Muscle of arm (tissue), 12 donors: ENCODE data around the gene KIAA0930. TPM values are rescaled to one million over a fixed set of nuclear protein-coding genes. Genes with fewer than 3 reads are reported as not detected.
"Not testable (repeated sequence)": the region's sequence is repeated elsewhere in the genome, so short reads cannot be mapped to it uniquely, and the experiment has no call there.

Source experiments
- DNase-seq: peaks from one replicate; pipeline ENCODE4 v3.0.0-alpha.2; 2013
- polyA plus RNA-seq, 12 donors: library from polyadenylated mRNA; unstranded; fragments of 120-200 nt; gene quantifications; one replicate each; pipeline ENCODE4 v1.2.1, GENCODE V29; 2013; ENCODE audit not compliant: insufficient read length in 12 of 12

Gene KIAA0930
- polyA plus RNA-seq, 12 donors = 10.9 to 42.3 (median 14.1) TPM; not detected in 1

GRCh38 chr22:45202333-45203149, 38.2 kb downstream of the KIAA0930 start:
- DNase-seq = no peak

GRCh38 chr22:45201678-45202332, 38.9 kb downstream of the KIAA0930 start:
- DNase-seq = no peak

DNA sequence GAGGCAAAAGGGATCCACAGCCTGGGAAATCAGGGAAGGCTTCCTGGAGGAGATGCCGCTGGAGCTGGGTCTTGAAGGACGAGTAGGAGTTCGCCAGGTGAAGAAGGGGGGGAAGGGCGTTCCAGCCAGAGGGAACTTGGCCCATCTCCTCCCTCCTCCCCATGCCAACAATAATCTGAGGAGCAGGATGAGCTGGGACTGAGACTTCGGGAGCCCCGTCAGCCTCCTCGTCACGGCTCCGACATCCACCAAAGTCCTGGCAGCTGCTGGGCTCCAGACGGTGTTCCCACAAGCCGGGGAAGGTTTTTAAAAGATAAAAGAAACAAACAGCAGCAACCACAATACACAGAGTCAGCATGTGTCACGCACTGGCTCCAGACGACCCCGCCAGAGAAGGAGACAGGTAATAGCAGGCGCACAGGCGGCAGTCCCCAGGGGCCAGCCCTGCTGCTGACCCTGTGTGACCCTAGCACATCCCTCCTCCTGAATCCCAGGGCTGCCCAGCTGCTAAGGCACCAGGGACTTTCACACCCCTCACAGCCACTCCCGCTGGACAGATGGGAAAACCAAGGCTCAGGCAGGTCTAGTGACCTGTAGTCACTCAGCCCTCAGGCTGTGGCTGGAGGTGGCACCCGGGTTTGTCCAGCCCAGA, 39.7 kb downstream of the KIAA0930 start:
- DNase-seq = no peak

- DNase-seq = no peak
These were observed 40.5 kb downstream of the KIAA0930 start for GRCh38 chr22:45200230-45200629.

DNA sequence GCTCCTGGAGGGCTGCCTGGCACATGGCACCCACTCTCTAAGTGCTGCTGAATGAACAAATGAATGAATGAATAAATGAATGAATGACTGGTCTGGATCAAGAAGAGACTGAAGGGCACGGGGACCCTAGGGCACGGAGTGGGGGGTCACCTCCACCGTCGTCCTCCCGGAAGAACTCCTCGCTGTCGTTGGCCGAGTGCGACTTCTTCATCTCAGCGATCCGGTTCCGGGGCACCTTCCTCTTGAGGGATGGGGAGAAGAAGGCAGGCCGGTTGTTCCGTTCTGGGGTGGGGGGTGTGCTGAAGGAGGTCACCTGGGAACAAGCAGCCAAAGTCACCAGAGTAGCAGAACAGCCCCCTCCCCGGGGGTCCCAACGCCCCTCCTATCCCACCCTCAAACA, 41.0 kb downstream of the KIAA0930 start:
- DNase-seq = no peak

- DNase-seq = no peak
These were observed 42.3 kb downstream of the KIAA0930 start for GRCh38 chr22:45198463-45198795.

GRCh38 chr22:45197606-45198462, 42.9 kb downstream of the KIAA0930 start:
- no peak for DNase-seq

DNA sequence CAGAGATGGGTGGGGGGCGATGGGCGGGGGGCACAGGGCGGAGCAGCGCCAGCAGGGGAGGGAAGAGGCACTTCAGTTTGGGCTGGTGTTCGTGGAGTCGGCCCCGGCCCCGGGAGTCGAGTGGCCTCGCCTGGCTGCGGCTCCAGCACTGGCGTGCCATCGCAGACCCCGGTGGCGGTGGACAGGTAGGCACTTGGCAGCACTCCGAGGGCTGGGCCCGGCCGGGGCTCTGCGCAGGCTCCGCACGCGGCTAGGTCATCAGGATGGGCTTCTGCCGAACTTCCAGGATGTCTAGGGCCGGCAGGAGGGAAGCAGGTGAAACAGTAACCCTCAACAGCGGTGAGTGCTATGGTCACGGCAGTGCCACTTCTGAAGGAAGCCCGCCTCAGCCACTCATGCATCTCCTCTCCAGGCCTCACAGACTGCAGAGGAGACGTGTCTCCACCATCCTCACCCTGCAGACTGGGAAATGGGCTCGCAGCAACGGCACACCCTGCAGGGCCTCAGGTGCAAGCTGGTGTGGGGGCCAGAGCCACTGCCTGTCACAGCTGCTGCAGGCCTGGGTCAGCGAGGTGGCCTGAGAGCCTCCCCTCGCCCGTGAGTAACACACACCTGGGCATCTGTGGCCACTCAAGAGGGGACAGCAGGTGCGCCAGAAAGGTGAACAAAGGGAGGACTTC, 43.6 kb downstream of the KIAA0930 start:
- no peak for DNase-seq

DNA sequence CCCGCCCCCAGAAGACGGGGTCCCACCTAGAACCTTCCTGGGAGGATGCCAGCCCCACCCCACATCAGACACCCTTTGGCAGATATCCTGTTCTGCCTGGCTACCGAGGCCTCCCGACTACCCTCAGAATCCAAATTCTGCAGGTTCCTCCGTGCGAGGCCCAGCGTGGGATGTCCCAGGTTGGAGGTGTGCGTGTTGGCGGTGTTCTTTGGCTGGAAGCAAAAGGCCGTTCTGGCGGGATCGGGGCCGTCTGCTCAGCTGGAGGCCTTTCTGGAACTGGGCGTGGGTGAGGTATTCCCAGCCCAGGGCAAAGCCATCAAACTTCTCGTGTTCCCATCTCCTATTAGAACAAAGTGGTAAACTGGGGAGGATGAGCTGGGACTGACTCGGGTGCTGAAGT, 44.4 kb downstream of the KIAA0930 start:
- DNase-seq = no peak

DNA sequence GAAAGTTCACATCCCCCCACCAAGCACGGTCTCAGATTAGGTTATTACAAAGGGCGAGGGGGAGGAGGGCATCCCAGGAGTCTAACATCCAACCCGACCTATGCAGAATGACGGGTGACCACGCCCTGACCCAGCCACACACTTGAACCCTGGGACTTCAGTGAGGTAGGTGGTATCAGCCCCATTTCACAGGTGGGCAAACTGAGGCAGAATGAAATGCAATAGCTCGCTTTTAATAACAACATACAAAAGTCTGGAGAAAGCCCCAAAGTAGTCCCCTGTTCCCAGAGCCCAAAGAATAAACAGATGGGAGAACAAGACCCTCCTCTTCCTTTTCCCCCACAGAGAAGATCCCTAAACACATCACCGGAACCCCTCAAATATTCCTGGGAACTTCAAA, 45.1 kb downstream of the KIAA0930 start:
- no peak for DNase-seq

- DNase-seq = no peak
These were observed 46.0 kb downstream of the KIAA0930 start for GRCh38 chr22:45194686-45195085.

DNA sequence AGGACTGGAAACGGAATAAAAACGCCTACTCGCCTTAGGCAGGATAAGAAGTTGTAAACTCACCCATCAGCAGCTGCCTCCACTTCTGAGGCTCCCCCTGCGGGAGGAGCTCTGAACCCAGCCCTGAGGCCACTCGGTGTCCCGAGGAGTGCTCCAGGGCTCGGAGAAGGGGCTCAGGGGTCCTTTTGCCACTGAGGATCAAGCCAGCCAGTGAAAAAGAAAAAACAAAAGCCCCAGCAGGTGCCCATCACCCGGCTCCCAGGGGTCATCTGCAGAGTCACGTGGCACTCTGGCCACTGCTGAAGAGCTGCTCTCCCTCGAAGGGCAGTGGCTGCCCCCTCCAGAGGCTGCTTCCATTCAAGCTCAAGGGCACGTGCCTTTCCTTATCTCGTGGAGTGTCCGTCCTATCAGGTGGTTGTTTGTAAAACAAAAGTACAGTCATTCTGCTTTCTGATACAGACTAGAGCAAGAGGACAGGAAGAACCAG, 48.0 kb downstream of the KIAA0930 start:
- DNase-seq = no peak

DNA sequence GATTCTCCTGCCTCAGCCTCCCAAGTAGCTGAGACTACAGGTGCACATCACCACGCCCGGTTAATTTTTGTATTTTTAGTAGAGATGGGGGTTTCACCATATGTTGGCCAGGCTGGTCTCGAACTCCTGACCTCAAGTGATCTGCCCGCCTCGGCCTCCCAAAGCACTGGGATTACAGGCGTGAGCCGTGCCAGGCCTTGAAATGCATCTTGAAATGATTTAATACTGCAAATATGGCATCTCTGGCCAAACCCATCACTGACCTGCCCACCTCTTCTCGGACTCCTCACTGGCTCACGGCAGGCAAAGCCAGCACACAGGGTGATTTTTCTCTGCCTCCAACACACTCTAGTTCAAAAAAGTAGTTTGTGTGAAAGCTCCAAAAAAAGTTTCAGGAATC, 48.9 kb downstream of the KIAA0930 start:
- not testable (repeated sequence) for DNase-seq

GRCh38 chr22:45190202-45190872, 50.4 kb downstream of the KIAA0930 start:
- no peak for DNase-seq

DNA sequence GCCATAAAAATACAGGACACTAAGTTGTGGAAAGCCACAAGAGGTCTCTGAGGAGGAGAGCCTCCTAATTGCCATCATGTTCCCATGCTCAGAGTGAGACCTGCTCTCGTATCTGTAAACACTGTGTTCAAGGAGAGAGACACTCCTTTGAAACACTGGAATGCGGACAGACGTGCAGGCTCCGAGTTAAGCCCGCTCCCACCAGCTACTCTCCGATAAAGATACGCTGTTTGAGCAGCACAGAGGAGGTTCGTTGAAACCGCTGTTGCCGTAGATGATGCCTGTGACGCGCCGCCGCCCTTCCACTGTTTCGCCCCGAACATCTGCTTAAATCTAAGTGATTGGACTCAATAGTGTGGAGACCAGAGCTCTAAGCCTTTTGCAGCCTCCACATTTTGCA, 51.9 kb downstream of the KIAA0930 start:
- no peak for DNase-seq

DNA sequence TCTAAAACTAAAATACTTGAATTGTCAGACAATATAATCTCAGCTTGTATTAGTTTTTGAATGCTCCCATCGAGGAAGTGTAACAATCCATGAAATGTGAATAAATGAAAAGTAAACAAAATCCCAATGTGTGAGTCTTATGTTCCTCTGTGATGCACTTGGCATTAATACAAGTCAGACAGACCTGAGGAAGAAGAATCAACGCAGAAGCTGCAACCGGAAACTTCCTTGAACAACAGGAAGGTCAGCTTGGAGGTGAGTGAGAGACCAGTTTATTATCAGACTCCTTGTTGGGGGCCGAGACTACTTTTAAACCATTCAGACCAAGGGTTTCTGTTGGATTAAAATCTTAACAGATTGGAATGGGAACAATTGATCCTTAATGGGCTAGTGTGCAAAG, 52.8 kb downstream of the KIAA0930 start:
- DNase-seq = no peak

- no peak for DNase-seq
These were observed 54.8 kb downstream of the KIAA0930 start for GRCh38 chr22:45185718-45186514.

DNA sequence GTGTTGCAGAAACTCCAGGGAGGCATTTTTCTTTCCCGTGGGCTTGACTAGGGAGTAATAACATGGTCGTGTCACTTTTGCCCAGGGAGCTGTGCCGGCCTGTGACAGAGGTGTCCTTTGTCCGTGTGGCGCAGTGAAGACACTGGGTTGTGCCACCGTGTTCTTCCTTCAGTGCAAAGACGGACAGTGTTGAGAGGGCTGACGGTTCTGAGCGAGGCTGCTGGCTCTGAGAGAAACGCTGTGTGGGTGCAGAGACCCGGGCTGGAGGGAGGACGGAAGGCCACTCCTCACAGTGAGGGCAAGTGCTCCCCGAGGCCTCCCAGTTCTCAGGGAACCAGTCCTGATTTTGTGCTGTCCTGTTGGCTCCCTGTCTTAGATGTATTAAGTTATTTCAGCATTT, 56.7 kb downstream of the KIAA0930 start:
- no peak for DNase-seq

DNA sequence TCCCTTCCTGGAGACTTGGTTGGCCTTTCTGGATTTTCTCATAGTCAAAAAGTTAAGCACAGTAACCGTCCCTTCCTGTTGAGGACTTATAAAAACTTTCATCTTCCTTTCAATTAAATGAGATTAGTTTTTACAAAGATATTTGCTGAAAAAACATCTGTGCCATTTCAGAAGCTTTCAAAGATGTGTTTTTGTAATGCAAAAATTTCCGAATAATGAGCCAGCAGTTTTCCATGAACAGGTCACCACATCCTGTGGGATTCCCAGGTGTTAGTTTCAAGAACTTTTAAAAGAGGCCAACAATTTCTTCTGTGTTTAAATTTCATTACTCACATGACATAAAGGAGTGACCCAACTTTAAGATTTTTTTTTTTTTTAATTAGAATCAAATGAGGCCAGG, 58.9 kb downstream of the KIAA0930 start:
- no peak for DNase-seq

- DNase-seq = no peak
These were observed 59.5 kb downstream of the KIAA0930 start for GRCh38 chr22:45181240-45181639.
